Retinal pigment epithelial cell (primary cell): ENCODE data around the gene DNAH3.
"Not testable (repeated sequence)": the region's sequence is repeated elsewhere in the genome, so short reads cannot be mapped to it uniquely, and the experiment has no call there.

Experiments
- DNase-seq: peaks from one replicate; pipeline ENCODE4 v3.0.0-alpha.2; 2010; ENCODE audit warnings: low read depth
- H3K4me3 ChIP-seq: 2 replicates; pipeline ENCODE4 v1.5.1; 2011; ENCODE audit warnings: mild to moderate bottlenecking, low read length, control low read depth, moderate library complexity
- TF ChIP-seq, protein P1 (sequence below): conservative IDR thresholded peaks from 2 replicates; pipeline ENCODE4 v1.5.1; 2011; ENCODE audit warnings: low read depth, low read length, control low read depth, inconsistent platforms

DNAH3 gene

GRCh38 chr16:21150375-21151001, at the start of gene DNAH3:
Gene DNAH3, minus strand, starts transcription at chr16:21150846. Its CDS starts 527 bp downstream, at chr16:21150319.
- H3K4me3 ChIP-seq, result no peak within 1 kb of the TSS
- no peak for DNase-seq
- TF ChIP-seq, protein P1, sequence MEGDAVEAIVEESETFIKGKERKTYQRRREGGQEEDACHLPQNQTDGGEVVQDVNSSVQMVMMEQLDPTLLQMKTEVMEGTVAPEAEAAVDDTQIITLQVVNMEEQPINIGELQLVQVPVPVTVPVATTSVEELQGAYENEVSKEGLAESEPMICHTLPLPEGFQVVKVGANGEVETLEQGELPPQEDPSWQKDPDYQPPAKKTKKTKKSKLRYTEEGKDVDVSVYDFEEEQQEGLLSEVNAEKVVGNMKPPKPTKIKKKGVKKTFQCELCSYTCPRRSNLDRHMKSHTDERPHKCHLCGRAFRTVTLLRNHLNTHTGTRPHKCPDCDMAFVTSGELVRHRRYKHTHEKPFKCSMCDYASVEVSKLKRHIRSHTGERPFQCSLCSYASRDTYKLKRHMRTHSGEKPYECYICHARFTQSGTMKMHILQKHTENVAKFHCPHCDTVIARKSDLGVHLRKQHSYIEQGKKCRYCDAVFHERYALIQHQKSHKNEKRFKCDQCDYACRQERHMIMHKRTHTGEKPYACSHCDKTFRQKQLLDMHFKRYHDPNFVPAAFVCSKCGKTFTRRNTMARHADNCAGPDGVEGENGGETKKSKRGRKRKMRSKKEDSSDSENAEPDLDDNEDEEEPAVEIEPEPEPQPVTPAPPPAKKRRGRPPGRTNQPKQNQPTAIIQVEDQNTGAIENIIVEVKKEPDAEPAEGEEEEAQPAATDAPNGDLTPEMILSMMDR, result no peak

DNA sequence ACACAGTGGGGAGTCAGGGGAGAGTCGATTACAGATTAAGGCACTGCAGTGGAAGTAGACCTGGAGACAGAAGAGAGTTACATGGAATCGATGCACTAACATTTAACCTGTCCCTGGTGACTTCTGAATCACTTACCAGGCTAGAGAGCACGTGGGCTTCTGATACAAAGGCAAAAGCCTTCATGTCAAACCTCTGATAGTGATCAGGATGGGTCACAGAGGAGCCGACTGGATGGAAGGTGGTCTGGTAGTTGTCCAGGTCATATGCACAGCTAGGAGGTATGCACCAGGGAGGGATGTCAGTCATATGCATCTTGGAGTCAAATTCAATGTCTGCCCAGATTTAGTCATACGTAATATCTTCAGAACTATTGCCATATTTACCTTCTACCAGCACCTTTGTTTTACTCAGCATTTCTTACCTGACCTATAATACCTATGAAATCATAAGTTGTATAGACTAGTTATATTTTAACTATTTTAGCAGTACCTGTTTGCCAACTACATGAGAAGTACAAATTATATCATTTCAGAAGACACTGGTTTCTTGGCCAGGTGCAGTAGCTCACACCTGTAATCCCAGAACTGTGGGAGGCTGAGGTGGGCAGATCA, 49.1 kb upstream of the DNAH3 start:
- TF ChIP-seq, protein P1, result no peak
- H3K4me3 ChIP-seq, result no peak overlapping the region
- DNase-seq, result no peak

GRCh38 chr16:21197621-21198020, 47.0 kb upstream of the DNAH3 start:
- H3K4me3 ChIP-seq, result no peak overlapping the region
- TF ChIP-seq, protein P1, result no peak
- no peak for DNase-seq

DNA sequence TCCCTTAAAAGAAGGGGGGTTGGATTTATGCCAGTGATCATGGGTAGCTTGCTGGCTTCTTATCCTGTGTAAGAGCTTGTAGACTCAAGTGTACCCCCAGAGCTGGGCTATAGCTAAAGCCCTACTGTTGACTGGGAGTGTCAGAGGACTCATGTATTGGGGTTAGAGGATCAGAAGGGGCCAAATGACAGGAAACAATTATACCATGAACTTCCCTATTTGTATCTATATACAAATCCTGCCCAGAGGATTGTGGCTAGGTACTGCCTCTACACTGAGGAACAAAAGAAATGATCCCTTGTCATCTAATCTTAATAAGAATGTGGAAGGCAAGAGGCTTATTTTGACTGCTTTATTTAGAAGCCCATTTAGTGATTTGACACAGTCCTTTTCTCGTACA, 46.5 kb upstream of the DNAH3 start:
- no peak for DNase-seq
- no peak overlapping the region for H3K4me3 ChIP-seq
- TF ChIP-seq, protein P1, result no peak

- DNase-seq, result not testable (repeated sequence)
Measured at GRCh38 chr16:21195330-21195729, 44.7 kb upstream of the DNAH3 start.

DNA sequence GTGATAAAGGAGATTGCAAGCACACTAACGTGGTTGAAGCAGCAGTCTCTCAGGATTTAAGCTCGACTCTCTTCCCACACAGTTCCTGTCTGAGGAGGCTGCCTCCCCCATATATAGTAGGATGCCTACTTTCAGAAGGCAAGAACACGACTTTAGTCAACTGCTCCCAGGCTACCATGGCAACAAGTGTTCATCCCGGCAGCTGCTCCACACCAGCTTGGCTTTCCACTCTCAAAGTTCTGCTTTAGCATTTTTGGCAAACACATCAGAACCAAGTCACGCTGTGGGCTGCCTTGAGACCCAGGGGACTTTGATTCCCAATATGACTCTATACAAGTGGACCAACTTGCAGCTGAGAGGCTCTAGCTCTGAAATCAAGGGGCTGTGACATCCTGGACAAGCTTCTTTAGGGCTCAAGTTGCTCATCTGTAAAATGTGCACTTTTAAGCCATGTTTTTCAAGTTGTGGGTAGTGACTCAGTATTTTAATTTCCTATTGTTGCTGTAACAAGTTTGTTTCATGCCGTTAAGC, 44.2 kb upstream of the DNAH3 start:
- no peak for DNase-seq
- no peak overlapping the region for H3K4me3 ChIP-seq
- TF ChIP-seq, protein P1, result no peak

More at GRCh38 chr16:21195330-21195729, 44.7 kb upstream of the DNAH3 start:
- H3K4me3 ChIP-seq, result not testable (repeated sequence)

DNA sequence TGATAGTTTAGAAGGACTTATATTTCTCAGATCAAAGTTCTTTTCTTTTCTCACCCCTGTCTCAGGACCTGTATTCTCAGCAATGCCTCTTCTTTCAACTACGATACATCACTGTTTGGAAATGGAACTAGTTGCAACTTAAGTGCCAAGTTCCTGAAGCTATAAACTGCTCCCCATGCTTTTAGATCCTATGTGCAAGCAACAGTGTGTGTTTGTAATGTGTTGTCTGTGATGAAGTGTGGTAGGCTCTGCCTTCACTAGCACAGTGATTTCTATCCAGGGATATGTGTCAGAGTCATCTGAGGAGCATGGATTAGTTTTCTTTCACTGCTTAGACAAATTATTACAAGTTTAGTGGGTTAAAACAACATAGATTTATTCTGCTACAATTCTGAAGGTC, 42.3 kb upstream of the DNAH3 start:
- TF ChIP-seq, protein P1, result no peak
- DNase-seq, result no peak
- no peak overlapping the region for H3K4me3 ChIP-seq
